ENCODE results near the gene SCML2. TPM values are rescaled to one million over a fixed set of nuclear protein-coding genes. Genes with fewer than 3 reads are reported as not detected.

Gene SCML2
- total and polyA plus RNA-seq, 2 of the 8 experiments (the other 6 are each of a cell fraction or from before 2014, with no cell fraction given), result 14.6 to 18.9 TPM

DNA sequence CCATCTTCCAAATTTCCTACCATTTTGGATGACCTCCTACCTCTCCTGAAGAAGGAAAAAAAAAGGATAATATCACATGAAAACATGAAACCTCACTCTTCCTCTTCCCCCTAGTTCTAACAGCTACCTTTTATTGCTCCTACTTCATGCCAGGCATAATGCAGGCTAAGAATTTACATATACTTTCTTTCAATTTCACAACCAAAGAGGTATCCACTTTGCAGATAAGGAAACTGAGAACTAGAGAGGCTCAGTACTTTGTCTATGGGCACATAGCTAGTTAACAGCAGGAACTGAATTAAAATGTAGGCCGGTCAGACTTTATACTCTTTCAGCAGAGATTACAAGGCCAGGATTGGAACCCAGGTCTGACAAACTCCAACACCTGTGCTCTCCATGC is 99.4 kb downstream of the SCML2 start:
- H3K23ac ChIP-seq (ENCODE audit: insufficient read length), result no peak overlapping the region
- POLR2A ChIA-PET (ENCODE audit: partially characterized antibody), result no interaction called here
- H4K91ac ChIP-seq (replicated peaks; ENCODE audit: insufficient read length, low read length), result no peak overlapping the region
- H3K23me2 ChIP-seq (ENCODE audit: low read depth, low read length), result no peaks in the 10 kb centered on the region
- no peak overlapping the region for H3K9ac ChIP-seq (replicated peaks in 1 of 4; ENCODE audit: extremely low read depth in 1 of 4, low read depth in 3 of 4, low read length in 3 of 4)
- no peaks in the 10 kb centered on the region for H3K9me3 ChIP-seq (ENCODE audit: insufficient read depth in 2 of 2, low read depth in 1 of 2, low read length in 1 of 2)
- H3K14ac ChIP-seq (ENCODE audit: insufficient read length), result no peak overlapping the region
- H4K5ac ChIP-seq (ENCODE audit: insufficient read length, low read depth, low read length), result no peak overlapping the region
- no peak for DNase-seq (ENCODE audit: low read depth in 1 of 2, low spot score in 2 of 2)
- no peak overlapping the region for H3K4me2 ChIP-seq (ENCODE audit: insufficient read depth in 1 of 2, low read depth in 2 of 2, low read length in 2 of 2)
- H3K79me1 ChIP-seq (ENCODE audit: low read depth, low read length), result no peaks in the 10 kb centered on the region
- no peak overlapping the region for H2BK12ac ChIP-seq (ENCODE audit: low read depth, low read length)
- no peak for FAIRE-seq
- no peak overlapping the region for H2BK15ac ChIP-seq (ENCODE audit: low read length)
- H3K4ac ChIP-seq (replicated peaks; ENCODE audit: insufficient read length, low read depth, low read length), result no peak overlapping the region
- H4K20me1 ChIP-seq (replicated peaks in 1 of 2; ENCODE audit: control insufficient read depth in 1 of 2, insufficient read depth in 2 of 2, low read length in 2 of 2), result no peaks in the 10 kb centered on the region
- H2AK5ac ChIP-seq (ENCODE audit: low read depth, low read length), result no peak overlapping the region
- H3K18ac ChIP-seq (ENCODE audit: extremely low read depth, low read length), result no peak overlapping the region
- no peaks in the 10 kb centered on the region; a peak in 1 of 8 replicates for H3K36me3 ChIP-seq (ENCODE audit: control insufficient read depth in 2 of 4, insufficient read depth in 4 of 4, low read length in 3 of 4)
- CTCF ChIA-PET (ENCODE audit: partially characterized antibody), result interaction anchor here (1.1 kb wide), 1 partner anchor 24 kb away, joined by 3 read pairs; no protein-coding TSS in a partner anchor
- TF ChIP-seq EP300 (IDR thresholded peaks at IDR 0.05; ENCODE audit: borderline replicate concordance in 1 of 2, low read depth in 2 of 2, low read length in 2 of 2), result no peak
- no peak for TF ChIP-seq SRF (IDR thresholded peaks at IDR 0.05; ENCODE audit: low read depth, low read length)
- TF ChIP-seq CTBP2 (IDR thresholded peaks at IDR 0.05; ENCODE audit: borderline replicate concordance, insufficient read depth, insufficient read length, low read length), result no peak
- TF ChIP-seq, protein P1, sequence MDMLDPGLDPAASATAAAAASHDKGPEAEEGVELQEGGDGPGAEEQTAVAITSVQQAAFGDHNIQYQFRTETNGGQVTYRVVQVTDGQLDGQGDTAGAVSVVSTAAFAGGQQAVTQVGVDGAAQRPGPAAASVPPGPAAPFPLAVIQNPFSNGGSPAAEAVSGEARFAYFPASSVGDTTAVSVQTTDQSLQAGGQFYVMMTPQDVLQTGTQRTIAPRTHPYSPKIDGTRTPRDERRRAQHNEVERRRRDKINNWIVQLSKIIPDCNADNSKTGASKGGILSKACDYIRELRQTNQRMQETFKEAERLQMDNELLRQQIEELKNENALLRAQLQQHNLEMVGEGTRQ (IDR thresholded peaks at IDR 0.05; ENCODE audit: low read length), result no peak
- no peak for TF ChIP-seq KDM5A (IDR thresholded peaks at IDR 0.05; ENCODE audit: low read length)
- TF ChIP-seq POU5F1 (IDR thresholded peaks at IDR 0.05; ENCODE audit: low read depth, low read length), result no peak
- TF ChIP-seq CBX8 (IDR thresholded peaks at IDR 0.05; ENCODE audit: borderline replicate concordance, low read depth, low read length), result no peak
- TF ChIP-seq EGR1 (IDR thresholded peaks at IDR 0.05; ENCODE audit: borderline replicate concordance, low read depth, low read length), result no peak
- TF ChIP-seq RBBP5 (IDR thresholded peaks at IDR 0.05; ENCODE audit: borderline replicate concordance, low read depth, low read length), result no peak
- no peak for TF ChIP-seq CBX5 (IDR thresholded peaks at IDR 0.05; ENCODE audit: low read depth, low read length)
- no peak for TF ChIP-seq BACH1 (IDR thresholded peaks at IDR 0.05; ENCODE audit: low read length)
- TF ChIP-seq FOSL1 (IDR thresholded peaks at IDR 0.05; ENCODE audit: insufficient read depth, low read depth, low read length), result no peak
- TF ChIP-seq TAF7 (optimal IDR thresholded peaks at IDR 0.05; ENCODE audit: borderline replicate concordance, low read depth, low read length), result no peak
- no peak for TF ChIP-seq POLR2A (IDR thresholded peaks at IDR 0.05; ENCODE audit: control extremely low read depth in 1 of 2, low read depth in 2 of 2, low read length in 2 of 2)
- no peak overlapping the region for H2BK120ac ChIP-seq (replicated peaks; ENCODE audit: low read depth, low read length)
- no peak overlapping the region for H3K4me3 ChIP-seq (ENCODE audit: extremely low read depth in 1 of 4, insufficient read depth in 2 of 4, low read depth in 3 of 4, low read length in 4 of 4)
- no peak overlapping the region for H2BK5ac ChIP-seq (ENCODE audit: low read depth, low read length)
- H3K79me2 ChIP-seq (ENCODE audit: control insufficient read depth in 1 of 2, insufficient read depth in 2 of 2, low read length in 2 of 2), result no peaks in the 10 kb centered on the region
- no peak overlapping the region for H3K56ac ChIP-seq (replicated peaks; ENCODE audit: insufficient read length, low read depth, low read length)
- H2BK20ac ChIP-seq (ENCODE audit: low read length), result no peak overlapping the region
- no peak overlapping the region for H4K8ac ChIP-seq (ENCODE audit: extremely low read depth, insufficient read depth, low read length)
- no peak overlapping the region for H3K27ac ChIP-seq (ENCODE audit: low read depth, low read length)
- H3K4me1 ChIP-seq (replicated peaks in 1 of 4; ENCODE audit: control insufficient read depth in 3 of 4, insufficient read depth in 4 of 4, low read length in 3 of 4), result 0 out of 7 replicates have a peak, but pooled peaks cover 0 to 2% (median 0%) of the 10 kb centered on the region in 4 experiments
- H2AFZ ChIP-seq (ENCODE audit: low read length), result no peak overlapping the region
- no peaks in the 10 kb centered on the region for H3K27me3 ChIP-seq (replicated peaks in 1 of 4; ENCODE audit: control insufficient read depth in 3 of 4, extremely low read depth in 1 of 4, insufficient read depth in 3 of 4, low read length in 3 of 4)
- WGBS, 2 experiments (ENCODE audit: extremely low coverage in 1 of 2, insufficient coverage in 1 of 2, insufficient read length in 1 of 2, insufficient replicate concordance in 2 of 2, low coverage in 1 of 2, low lambda C conversion rate in 2 of 2, missing lambda C conversion rate in 1 of 2), result 93% methylated on average over 1 of the region's 1 CpG; no CpG with 5 or more reads in 1 of the 2 experiments
